GM19452 (cell line): ENCODE data around the gene MXD1.

ENCODE experiments used
- ATAC-seq: cut with Tn5 transposase; IDR thresholded peaks from one replicate; pipeline ENCODE4 v1.9.1; 2021; ENCODE audit not compliant: unreplicated experiment

Gene MXD1

DNA sequence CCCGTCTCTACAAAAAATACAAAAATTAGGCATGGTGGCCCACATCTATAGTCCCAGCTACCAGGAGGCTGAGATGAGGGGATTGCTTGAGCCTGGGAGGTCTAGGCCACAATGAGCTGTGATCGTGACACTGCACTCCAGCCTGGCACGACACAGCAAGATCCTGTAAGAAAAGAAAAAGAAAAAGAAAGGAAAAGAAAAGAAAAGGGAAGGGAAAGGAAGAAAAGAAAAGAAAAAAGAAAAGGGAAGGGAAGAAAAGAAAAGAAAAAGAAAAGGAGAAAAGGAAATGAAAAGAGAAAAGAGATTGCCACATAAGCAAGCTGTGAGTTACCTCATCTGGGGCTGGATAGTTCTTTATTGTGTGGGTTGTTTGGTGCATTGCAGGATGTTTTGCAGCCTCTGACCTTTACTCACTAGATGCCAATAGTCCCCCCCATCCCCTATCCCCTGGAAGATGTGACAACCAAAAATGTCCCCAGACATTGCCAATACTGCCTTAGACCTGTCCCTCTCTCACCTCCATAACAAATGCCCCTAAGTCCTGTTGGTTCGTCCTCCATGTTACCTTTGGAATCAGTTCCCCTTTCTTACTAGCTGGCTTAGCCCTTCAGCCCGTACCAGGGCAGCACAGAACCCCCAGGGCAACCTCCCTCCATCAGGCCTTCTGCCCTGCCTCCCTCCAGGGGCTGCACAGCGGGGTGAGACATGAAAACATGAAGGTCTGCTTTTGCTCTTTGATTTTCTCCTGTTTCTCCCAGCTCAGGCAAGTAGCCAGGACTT lies 37.6 kb downstream of the MXD1 start:
- ATAC-seq = no peak

GRCh38 chr2:69954084-69954483 lies 39.2 kb downstream of the MXD1 start:
- no peak for ATAC-seq

DNA sequence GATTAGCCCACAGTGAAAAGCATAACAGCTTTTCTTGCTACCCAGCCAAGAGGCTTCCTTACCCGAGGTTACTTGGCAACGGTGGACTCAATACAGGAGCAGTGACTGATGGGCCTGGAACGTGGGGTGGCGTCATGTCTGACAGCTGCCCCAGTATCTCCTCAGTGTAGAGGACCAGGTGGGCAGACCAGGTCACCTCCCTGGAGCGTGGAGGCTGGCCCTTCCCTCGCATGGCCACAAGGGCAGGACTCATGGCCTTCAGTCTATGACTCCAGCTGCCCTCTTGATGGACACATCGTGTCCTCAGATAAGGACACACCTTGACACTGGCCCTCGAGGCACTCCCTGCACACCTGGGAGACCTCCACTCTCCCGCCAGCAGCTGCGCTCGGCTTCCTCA lies 40.1 kb downstream of the MXD1 start:
- no peak for ATAC-seq

- ATAC-seq = no peak
Measured at GRCh38 chr2:69956475-69956979, 41.6 kb downstream of the MXD1 start.

DNA sequence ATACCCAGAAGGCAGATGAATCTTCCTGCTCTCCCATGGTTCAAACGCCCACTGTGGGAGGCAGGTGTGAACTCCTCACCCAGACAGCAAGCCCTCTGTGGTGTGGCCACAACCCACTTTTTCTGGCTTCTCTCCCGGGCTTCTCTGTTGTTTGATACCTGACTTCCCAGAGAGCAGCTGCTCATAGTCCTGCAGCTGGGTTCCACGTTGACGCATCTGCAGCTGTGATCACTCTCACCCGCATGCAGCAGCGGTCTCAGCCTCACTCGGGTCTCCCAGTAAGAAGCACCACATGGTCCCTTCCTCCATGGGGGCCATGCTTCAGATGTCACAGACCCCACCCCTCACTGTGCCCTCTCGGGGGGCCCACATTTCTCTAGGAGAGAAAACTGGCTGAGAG lies 43.1 kb downstream of the MXD1 start:
- no peak for ATAC-seq

- ATAC-seq = no peak
Measured at GRCh38 chr2:69958480-69958879, 43.6 kb downstream of the MXD1 start.

DNA sequence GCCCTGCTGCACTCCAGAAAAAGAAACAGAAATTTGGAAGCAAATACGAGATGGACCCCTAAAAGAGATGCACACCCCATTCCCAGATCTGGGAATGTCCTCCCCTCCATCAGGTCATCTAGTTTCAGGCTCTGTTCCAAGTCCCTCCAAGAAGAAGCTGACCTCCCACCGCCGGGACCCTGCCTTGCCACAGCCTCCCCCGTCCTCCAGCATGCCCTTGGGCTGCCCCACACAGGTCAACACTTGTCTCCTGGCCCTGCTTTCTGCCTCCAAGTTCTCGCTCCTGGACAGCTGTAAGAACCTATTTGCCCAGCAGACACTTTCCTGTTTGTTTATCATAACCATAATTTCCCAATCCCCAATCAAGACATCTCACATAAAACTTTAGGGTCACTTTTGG lies 44.5 kb downstream of the MXD1 start:
- no peak for ATAC-seq

- ATAC-seq = no peak
Measured at GRCh38 chr2:69960821-69961220, 45.9 kb downstream of the MXD1 start.

DNA sequence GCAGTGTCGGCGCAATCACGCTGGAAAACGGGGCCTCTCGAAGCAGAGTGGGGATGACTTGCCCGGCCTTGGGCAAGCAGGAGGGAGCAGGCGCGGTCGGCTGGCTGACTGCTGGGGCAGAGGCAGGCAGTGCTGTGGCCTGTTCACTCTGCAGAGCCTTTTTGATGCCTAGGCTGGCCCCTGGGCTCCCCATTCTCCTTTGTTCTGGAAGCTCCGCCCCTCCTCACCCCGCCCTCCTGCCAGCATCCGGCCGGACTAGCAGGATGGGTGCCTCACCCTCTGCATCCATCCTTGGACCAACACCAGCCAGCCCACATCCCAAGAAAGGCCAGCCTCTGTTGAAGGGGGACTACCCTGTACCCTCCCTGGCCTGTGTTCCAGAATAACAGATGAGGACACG lies 46.6 kb downstream of the MXD1 start, which contains the start of gene ASPRV1:
Gene ASPRV1, minus strand, starts transcription at position 136 of the 400 bp plus-strand sequence. CDS start 195 bp downstream, outside the sequence.
- no peak for ATAC-seq

GRCh38 chr2:69962986-69963730 lies 48.2 kb downstream of the MXD1 start:
- no peak for ATAC-seq

DNA sequence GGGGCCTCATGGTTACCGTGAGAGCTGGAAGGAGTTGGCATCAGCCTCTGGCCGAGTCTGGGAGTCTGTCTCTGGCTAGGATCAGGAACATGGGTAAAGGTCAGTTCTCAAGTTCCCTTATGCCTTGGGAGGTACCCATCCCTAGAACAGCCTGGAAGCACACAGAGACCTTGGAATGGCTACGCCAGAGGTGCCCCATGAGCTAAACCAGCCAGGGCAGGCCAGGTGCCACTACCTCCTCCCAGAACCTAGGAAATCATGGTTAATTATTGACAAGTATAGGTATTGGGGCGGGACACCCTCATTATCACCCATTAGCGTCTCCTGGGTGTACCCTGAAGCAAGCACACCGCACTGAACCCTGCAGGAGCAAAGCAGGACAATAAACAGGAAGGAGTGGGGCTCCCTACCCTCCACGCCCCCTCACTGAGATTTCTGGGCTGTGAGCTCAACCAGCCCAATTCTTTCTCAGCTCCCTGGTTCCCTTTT lies 49.5 kb downstream of the MXD1 start:
- no peak for ATAC-seq

- ATAC-seq = no peak
Measured at GRCh38 chr2:69965756-69966445, 51.0 kb downstream of the MXD1 start.

- no peak for ATAC-seq
Measured at GRCh38 chr2:69966496-69966895, 51.6 kb downstream of the MXD1 start.

DNA sequence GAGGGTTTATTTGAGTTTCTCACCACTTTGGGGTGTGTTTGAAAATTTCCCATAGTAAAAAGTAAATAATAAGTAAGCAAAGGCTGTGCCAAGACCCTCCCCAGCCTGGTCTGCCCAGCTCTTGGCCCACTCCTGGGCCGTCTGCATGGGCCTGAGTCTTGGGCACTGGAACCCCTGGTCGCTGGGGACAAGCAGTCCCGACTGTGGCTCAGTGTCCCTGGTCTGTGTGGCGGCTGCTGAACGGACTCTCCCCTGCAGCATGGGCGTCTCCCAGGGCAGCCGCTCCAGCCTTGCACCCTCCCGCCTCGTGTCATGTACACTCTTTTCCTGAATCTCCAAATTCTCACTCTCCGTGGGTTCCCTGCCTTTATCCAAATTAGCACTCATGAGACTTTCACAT lies 53.7 kb downstream of the MXD1 start:
- no peak for ATAC-seq

DNA sequence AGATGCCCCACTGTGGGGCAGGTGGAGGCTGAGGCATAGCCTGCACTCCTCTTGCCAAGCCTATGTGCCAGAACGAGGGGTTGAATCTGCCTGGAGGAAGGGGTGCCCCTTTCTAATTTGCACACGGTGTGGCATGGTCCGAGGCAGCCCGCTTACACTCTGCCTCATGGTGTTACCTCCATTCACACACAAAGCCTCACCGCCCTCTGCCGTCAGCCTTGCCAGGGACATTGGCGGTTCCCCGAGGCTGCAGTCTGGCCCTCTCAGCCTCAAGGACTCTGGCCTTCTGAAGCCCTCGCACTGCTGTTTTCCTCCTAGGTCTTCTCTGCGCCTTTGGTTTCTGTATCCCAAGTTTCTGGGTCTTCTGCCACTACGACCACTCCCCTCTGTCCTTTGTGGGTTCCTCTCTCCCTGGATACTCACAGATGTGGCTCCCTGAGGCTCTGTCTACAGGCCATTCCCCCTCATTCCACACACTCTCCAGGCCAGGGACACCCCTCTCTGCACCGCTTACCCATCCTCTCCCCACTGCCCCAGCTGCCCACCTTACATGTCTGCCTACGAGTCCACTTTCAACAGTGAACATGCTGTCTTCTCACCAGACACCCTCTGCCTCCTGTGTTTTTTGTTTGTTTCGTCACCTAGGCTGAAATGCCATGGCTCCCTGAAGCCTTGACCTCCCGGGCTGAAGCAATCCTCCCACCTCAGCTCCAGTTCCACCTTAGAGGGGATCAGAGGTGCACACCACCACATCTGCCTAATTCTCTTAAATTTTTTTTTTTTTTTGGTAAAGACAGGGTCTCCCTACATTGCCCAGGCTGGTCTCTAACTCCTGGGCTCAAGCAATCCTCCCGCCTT lies 54.4 kb downstream of the MXD1 start:
- ATAC-seq = no peak

- no peak for ATAC-seq
Measured at GRCh38 chr2:69969991-69970390, 55.1 kb downstream of the MXD1 start.

- no peak for ATAC-seq
Measured at GRCh38 chr2:69972822-69973221, 57.9 kb downstream of the MXD1 start.

DNA sequence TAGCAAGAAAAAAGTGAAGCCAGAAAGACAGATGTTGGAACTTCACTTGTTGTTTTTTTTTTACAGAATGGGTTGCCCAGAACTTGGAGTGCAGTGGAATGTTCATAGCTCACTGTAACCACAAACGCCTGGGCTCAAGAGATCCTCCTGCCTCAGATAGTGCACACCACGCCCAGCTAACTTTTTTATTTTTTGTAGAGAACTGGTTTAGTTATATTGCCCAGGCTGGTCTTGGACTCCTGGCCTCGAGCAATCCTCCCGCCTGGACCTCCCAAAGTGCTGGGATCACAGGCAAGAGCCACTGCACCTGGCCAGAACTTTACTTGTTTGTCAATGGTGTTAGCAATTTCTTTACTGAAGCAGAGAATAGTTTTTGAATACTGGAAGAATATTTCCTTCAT lies 58.4 kb downstream of the MXD1 start:
- no peak for ATAC-seq

DNA sequence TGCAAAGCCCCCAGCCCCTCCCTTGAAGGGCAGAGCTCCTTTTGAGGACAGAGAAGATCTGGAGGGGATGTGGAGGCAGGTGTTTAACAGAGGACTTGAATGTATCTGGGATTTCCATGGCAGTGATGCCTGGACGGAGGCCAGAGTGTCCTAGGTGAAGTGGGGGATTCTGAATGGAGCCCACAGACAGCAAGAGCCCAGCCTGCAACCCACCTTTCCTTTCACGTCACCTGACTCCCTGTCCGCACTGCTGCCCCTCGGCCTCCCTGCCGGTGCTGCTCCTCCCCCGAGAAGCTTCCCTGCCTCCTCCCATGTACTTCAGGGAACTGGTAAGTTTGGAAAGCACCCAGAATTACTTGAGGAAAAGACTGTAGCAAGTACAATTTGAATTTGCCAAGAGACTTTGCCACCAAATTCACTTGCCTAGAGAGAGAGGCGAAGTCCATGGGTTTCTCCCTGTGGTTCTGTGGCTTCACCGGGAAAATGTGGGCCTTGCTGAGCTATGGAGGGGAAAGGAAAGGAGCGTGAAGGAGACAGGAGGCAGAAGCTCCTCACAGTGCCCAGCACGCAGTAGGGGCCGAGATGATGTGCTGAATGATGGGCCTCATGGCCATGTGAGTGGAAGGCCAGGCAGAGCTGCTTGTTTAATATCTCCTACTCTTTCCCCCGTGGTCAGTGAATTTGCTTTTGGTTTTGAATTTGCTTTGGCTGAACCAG lies 60.4 kb downstream of the MXD1 start:
- ATAC-seq = no peak
